GM23338 (cell line): Measurements from ENCODE around the gene PRKCG. TPM values are rescaled to one million over a fixed set of nuclear protein-coding genes. Genes with fewer than 3 reads are reported as not detected.

Source experiments
- ATAC-seq: fragments of 200-7000 bp; cut with Tn5 transposase; 3 replicates; pipeline ENCODE4 v1.9.1; 2020
- DNase-seq: peaks from one replicate; pipeline ENCODE4 v3.0.0-alpha.2; 2015; ENCODE audit warnings: low spot score
- H2AFZ ChIP-seq: fragments of 200-600 bp; sonication (generic); 2 replicates; pipeline ENCODE4 v1.8.0; 2016; ENCODE audit warnings: antibody characterized with exemption, mild to moderate bottlenecking, moderate library complexity
- H3F3A ChIP-seq: fragments of 200-600 bp; sonication (generic); replicated peaks from 2 replicates; pipeline ENCODE4 v1.8.0; 2017; ENCODE audit warnings: antibody characterized with exemption, mixed run types, low read depth
- H3K27ac ChIP-seq: fragments of 200-600 bp; sonication (generic); 2 replicates; pipeline ENCODE4 v1.6.1; 2016; ENCODE audit warnings: low read depth
- H3K27me3 ChIP-seq: fragments of 200-600 bp; sonication (generic); 2 replicates; pipeline ENCODE4 v1.8.0; 2016; ENCODE audit warnings: mild to moderate bottlenecking, mixed run types, moderate library complexity; ENCODE audit not compliant: insufficient read depth
- H3K36me3 ChIP-seq: fragments of 200-600 bp; sonication (generic); 2 replicates; pipeline ENCODE4 v1.8.0; 2016; ENCODE audit warnings: mild to moderate bottlenecking; ENCODE audit not compliant: insufficient read depth
- H3K4me1 ChIP-seq: fragments of 200-600 bp; sonication (generic); 2 replicates; pipeline ENCODE4 v1.8.0; 2016; ENCODE audit warnings: mild to moderate bottlenecking, moderate library complexity; ENCODE audit not compliant: insufficient read depth
- H3K4me2 ChIP-seq: fragments of 200-600 bp; sonication (generic); 2 replicates; pipeline ENCODE4 v1.7.1; 2017; ENCODE audit warnings: mixed run types
- H3K4me3 ChIP-seq: fragments of 200-600 bp; sonication (generic); 2 replicates; pipeline ENCODE4 v1.6.1; 2016; ENCODE audit warnings: mixed run types
- H3K79me2 ChIP-seq: fragments of 200-600 bp; sonication (generic); replicated peaks from 2 replicates; pipeline ENCODE4 v1.8.0; 2017; ENCODE audit warnings: mild to moderate bottlenecking; ENCODE audit not compliant: insufficient read depth
- H3K9me2 ChIP-seq: fragments of 200-600 bp; sonication (generic); 2 replicates; pipeline ENCODE4 v1.8.0; 2017; ENCODE audit not compliant: insufficient read depth
- H4K20me1 ChIP-seq: fragments of 200-600 bp; sonication (generic); replicated peaks from 2 replicates; pipeline ENCODE4 v1.8.0; 2017; ENCODE audit warnings: mild to moderate bottlenecking; ENCODE audit not compliant: insufficient read depth
- H3K27ac Mint-ChIP-seq: 2 replicates; pipeline ENCODE4 v1.8.0; 2020; ENCODE audit warnings: inconsistent platforms, mild to moderate bottlenecking, moderate library complexity, mixed read lengths
- H3K27me3 Mint-ChIP-seq: 3 replicates; pipeline ENCODE4 v1.8.0; 2022; ENCODE audit warnings: low read depth, mild to moderate bottlenecking, moderate library complexity, mixed read lengths, inconsistent platforms; ENCODE audit not compliant: insufficient read depth, poor library complexity
- H3K36me3 Mint-ChIP-seq: 3 replicates; pipeline ENCODE4 v1.8.0; 2021; ENCODE audit warnings: low read depth, mild to moderate bottlenecking, inconsistent platforms, moderate library complexity, mixed read lengths
- H3K4me1 Mint-ChIP-seq: 3 replicates; pipeline ENCODE4 v1.8.0; 2020; ENCODE audit warnings: mild to moderate bottlenecking, inconsistent platforms, mixed read lengths
- H3K4me3 Mint-ChIP-seq: 3 replicates; pipeline ENCODE4 v1.8.0; 2021; ENCODE audit warnings: moderate library complexity, mild to moderate bottlenecking, inconsistent platforms, mixed read lengths
- H3K9me3 Mint-ChIP-seq: 3 replicates; pipeline ENCODE4 v1.8.0; 2020; ENCODE audit warnings: moderate library complexity, mild to moderate bottlenecking, inconsistent platforms, mixed read lengths
- CREB1 ChIP-seq: fragments of 250-450 bp; sonication (Bioruptor Pico); IDR thresholded peaks from 2 replicates; pipeline ENCODE4 v1.5.0; 2020; ENCODE audit warnings: low read depth, mild to moderate bottlenecking, moderate library complexity
- EZH2 ChIP-seq: fragments of 200-600 bp; sonication (generic); IDR thresholded peaks from one replicate; pipeline ENCODE4 v1.8.0; 2017; ENCODE audit warnings: antibody characterized with exemption, mild to moderate bottlenecking, low read depth; ENCODE audit not compliant: unreplicated experiment
- EZH2phosphoT487 ChIP-seq: fragments of 200-600 bp; sonication (generic); IDR thresholded peaks from one replicate; pipeline ENCODE4 v1.8.1; 2018; ENCODE audit warnings: antibody characterized with exemption; ENCODE audit not compliant: unreplicated experiment
- ZNF331 ChIP-seq: fragments of 250-450 bp; sonication (Bioruptor Pico); IDR thresholded peaks from 2 replicates; pipeline ENCODE4 v1.5.0; 2020; ENCODE audit warnings: low read depth, mild to moderate bottlenecking, moderate library complexity
- polyA plus RNA-seq: library from polyadenylated mRNA; unstranded; fragments of >200 nt; fragmentation: Nextera tagmentation; extraction: Ambion mirVana; gene quantifications from 2 replicates; pipeline ENCODE4 v1.2.1, GENCODE V29; 2016
- total RNA-seq: library from RNA; depleted of rRNA; stranded (reverse); fragments of >200 nt; shearing (Covaris generic); gene quantifications from 2 replicates; pipeline ENCODE4 v1.2.3, GENCODE V29; 2014
- TF ChIP-seq, protein P1 (sequence below): IDR thresholded peaks from one replicate; pipeline ENCODE4 v1.6.1; 2018; ENCODE audit warnings: antibody characterized with exemption; ENCODE audit not compliant: unreplicated experiment
- TF ChIP-seq, protein P2 (sequence below), 2 experiments: fragments of 200-600 bp in 1 of 2; sonication (generic) in 1 of 2; conservative IDR thresholded peaks; 2 replicates each; pipeline versions ENCODE4 v1.5.1 to v1.6.1; 2016 to 2017; ENCODE audit warnings: antibody characterized with exemption in 2 of 2, low read depth in 2 of 2, mild to moderate bottlenecking in 2 of 2, moderate library complexity in 1 of 2

The PRKCG gene
- total and polyA plus RNA-seq, 2 experiments from 2014 or later = 15.4 to 15.9 TPM

DNA sequence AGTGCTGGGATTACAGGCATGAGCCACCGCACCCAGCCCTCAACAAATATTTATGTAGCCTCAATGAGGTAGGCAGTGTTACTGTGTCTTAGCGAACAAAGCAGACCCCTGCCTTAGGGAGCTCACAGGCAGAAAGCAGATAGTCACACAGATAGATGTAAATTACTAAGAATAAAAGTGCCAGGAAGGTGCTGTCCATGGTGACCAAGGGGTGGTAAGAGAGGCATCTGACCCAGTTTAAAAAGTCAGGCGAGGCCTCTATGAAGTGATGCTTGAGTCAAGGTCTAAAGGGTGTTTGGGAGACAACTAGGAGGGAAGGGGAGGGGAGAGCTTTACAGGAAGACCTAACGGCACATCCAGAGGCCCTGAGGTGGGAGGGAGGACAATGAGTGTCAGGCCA is 14.7 kb downstream of the PRKCG start:
- Histone ChIP-seq H3K79me2 (no peaks in the 10 kb centered on the region), H3K9me2 (no peaks in the 10 kb centered on the region), H3K27me3 (no peaks in the 10 kb centered on the region), H3K4me2 (0 out of 2 replicates have a peak overlapping the region, but pooled peaks have one; percentile 99), H3K4me1 (peaks cover 22% of the 10 kb centered on the region), H3K27ac (no peak overlapping the region), H3K4me3 (no peak overlapping the region), H3K36me3 (peaks cover 9% of the 10 kb centered on the region; the same call in 1 of the 2 replicates), H4K20me1 (no peaks in the 10 kb centered on the region; the same call in 1 of the 2 replicates), H3F3A (peaks cover 29% of the 10 kb centered on the region; the same call in 1 of the 2 replicates), H2AFZ (no peak overlapping the region)
- TF ChIP-seq, protein P1, sequence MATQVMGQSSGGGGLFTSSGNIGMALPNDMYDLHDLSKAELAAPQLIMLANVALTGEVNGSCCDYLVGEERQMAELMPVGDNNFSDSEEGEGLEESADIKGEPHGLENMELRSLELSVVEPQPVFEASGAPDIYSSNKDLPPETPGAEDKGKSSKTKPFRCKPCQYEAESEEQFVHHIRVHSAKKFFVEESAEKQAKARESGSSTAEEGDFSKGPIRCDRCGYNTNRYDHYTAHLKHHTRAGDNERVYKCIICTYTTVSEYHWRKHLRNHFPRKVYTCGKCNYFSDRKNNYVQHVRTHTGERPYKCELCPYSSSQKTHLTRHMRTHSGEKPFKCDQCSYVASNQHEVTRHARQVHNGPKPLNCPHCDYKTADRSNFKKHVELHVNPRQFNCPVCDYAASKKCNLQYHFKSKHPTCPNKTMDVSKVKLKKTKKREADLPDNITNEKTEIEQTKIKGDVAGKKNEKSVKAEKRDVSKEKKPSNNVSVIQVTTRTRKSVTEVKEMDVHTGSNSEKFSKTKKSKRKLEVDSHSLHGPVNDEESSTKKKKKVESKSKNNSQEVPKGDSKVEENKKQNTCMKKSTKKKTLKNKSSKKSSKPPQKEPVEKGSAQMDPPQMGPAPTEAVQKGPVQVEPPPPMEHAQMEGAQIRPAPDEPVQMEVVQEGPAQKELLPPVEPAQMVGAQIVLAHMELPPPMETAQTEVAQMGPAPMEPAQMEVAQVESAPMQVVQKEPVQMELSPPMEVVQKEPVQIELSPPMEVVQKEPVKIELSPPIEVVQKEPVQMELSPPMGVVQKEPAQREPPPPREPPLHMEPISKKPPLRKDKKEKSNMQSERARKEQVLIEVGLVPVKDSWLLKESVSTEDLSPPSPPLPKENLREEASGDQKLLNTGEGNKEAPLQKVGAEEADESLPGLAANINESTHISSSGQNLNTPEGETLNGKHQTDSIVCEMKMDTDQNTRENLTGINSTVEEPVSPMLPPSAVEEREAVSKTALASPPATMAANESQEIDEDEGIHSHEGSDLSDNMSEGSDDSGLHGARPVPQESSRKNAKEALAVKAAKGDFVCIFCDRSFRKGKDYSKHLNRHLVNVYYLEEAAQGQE = peak; percentile 74
- TF ChIP-seq EZH2phosphoT487 = no peak
- Mint-ChIP-seq H3K4me1 (peaks cover 44% of the 10 kb centered on the region), H3K9me3 (no peaks in the 10 kb centered on the region; the same call in 2 of the 3 replicates), H3K27me3 (peaks cover 30% of the 10 kb centered on the region), H3K4me3 (peak overlapping the region; percentile 5; the same call in 1 of the 3 replicates), H3K36me3 (peaks cover 22% of the 10 kb centered on the region), H3K27ac (no peak overlapping the region)
- peak; percentile 43 for DNase-seq
- ATAC-seq = no peak

DNA sequence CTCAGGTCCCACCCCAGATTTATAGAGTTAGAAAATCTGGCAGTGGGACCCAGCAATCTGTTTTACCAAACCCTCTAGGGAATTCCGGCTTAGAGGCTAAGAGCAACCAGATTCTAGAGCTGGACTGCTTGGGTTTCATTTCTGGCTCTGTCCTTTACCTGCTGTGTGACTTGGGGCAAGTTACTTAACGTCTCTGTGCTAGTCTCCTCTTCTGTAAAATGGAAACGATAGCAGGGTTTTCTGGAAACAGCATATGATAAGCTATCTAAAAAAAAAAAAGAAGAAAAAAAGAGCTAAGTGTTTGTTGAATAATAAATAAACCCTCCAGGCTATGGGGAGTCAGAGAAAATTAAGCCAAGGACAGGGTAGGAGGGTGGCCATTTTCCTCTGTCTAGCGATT is 15.5 kb downstream of the PRKCG start:
- peak overlapping the region; percentile 76; the same call in 1 of the 3 replicates for H3K4me3 Mint-ChIP-seq
- DNase-seq (no peak), ATAC-seq (no peak)
- Histone ChIP-seq H3K4me3 (peak overlapping the region; percentile 80), H3K4me1 (peaks cover 22% of the 10 kb centered on the region), H3K36me3 (peaks cover 9% of the 10 kb centered on the region; the same call in 1 of the 2 replicates), H3K27ac (no peak overlapping the region; the same call in 1 of the 2 replicates), H3K4me2 (peak overlapping the region; percentile 99), H4K20me1 (no peaks in the 10 kb centered on the region; the same call in 1 of the 2 replicates), H2AFZ (no peak overlapping the region), H3K27me3 (no peaks in the 10 kb centered on the region), H3K9me2 (no peaks in the 10 kb centered on the region), H3F3A (peaks cover 28% of the 10 kb centered on the region; the same call in 1 of the 2 replicates), H3K79me2 (no peaks in the 10 kb centered on the region)
- H3K36me3 Mint-ChIP-seq = peaks cover 22% of the 10 kb centered on the region
- peaks cover 38% of the 10 kb centered on the region for H3K4me1 Mint-ChIP-seq
- peaks cover 28% of the 10 kb centered on the region for H3K27me3 Mint-ChIP-seq
- H3K9me3 Mint-ChIP-seq = no peaks in the 10 kb centered on the region
- H3K27ac Mint-ChIP-seq = no peak overlapping the region
- TF ChIP-seq, protein P1 = no peak
- TF ChIP-seq, protein P2, sequence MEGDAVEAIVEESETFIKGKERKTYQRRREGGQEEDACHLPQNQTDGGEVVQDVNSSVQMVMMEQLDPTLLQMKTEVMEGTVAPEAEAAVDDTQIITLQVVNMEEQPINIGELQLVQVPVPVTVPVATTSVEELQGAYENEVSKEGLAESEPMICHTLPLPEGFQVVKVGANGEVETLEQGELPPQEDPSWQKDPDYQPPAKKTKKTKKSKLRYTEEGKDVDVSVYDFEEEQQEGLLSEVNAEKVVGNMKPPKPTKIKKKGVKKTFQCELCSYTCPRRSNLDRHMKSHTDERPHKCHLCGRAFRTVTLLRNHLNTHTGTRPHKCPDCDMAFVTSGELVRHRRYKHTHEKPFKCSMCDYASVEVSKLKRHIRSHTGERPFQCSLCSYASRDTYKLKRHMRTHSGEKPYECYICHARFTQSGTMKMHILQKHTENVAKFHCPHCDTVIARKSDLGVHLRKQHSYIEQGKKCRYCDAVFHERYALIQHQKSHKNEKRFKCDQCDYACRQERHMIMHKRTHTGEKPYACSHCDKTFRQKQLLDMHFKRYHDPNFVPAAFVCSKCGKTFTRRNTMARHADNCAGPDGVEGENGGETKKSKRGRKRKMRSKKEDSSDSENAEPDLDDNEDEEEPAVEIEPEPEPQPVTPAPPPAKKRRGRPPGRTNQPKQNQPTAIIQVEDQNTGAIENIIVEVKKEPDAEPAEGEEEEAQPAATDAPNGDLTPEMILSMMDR (conservative IDR thresholded peaks at IDR 0.05; ENCODE audit: low read depth in 2 of 2) = no peak
- TF ChIP-seq EZH2 (no peak), ZNF331 (CRISPR knock-in tag) (no peak), CREB1 (CRISPR knock-in tag) (no peak)
